Panc1 (cell line): ENCODE data around the gene CSMD2. TPM values are rescaled to one million over a fixed set of nuclear protein-coding genes. Genes with fewer than 3 reads are reported as not detected.

Source experiments
- ATAC-seq: fragments of 200-7000 bp; cut with Tn5 transposase; 2 replicates; pipeline ENCODE4 v1.9.1; 2020; ENCODE audit warnings: mild to moderate bottlenecking, moderate library complexity
- BruUV-seq: library from RNA; stranded (reverse); fragments of 400-500 nt; replicated peaks from 2 replicates; lab custom pipeline; 2021; lab: Mats Ljungman, UMichigan
- CTCF ChIA-PET: fragments of 300-600 bp; sonication (Branson Sonifier 250); formaldehyde crosslinking; loops from one replicate; lab custom pipeline; 2022; ENCODE audit warnings: antibody characterized with exemption; lab: Charles Lee
- POLR2A ChIA-PET: fragments of 300-600 bp; sonication (Branson Sonifier 250); formaldehyde crosslinking; loops from one replicate; lab custom pipeline; 2022; ENCODE audit warnings: antibody characterized with exemption; lab: Charles Lee
- DNase-seq: peaks from one replicate; pipeline ENCODE4 v3.0.0-alpha.2; 2010; ENCODE audit warnings: low read depth, low spot score
- H3K27ac ChIP-seq: 2 replicates; pipeline ENCODE4 v1.5.1; 2011; ENCODE audit warnings: mild to moderate bottlenecking, low read length, inconsistent platforms
- H3K27me3 ChIP-seq: fragments of 200-500 bp; sonication (Bioruptor generic); 2 replicates; pipeline ENCODE4 v1.6.0; 2014; ENCODE audit warnings: low read length, inconsistent platforms; ENCODE audit not compliant: control insufficient read depth, insufficient read depth
- H3K36me3 ChIP-seq: fragments of 200-500 bp; sonication (Bioruptor generic); 2 replicates; pipeline ENCODE4 v1.5.1; 2014; ENCODE audit warnings: inconsistent platforms, mild to moderate bottlenecking, low read length, moderate library complexity; ENCODE audit not compliant: control insufficient read depth, insufficient read depth
- H3K4me1 ChIP-seq: 2 replicates; pipeline ENCODE4 v1.5.1; 2011; ENCODE audit warnings: inconsistent platforms, mild to moderate bottlenecking, low read length, moderate library complexity; ENCODE audit not compliant: control insufficient read depth, insufficient read depth
- H3K4me3 ChIP-seq, 2 experiments: 2 replicates each; pipeline ENCODE4 v1.5.1; 2011 to 2012; ENCODE audit warnings: low read depth in 2 of 2, low read length in 2 of 2, mild to moderate bottlenecking in 2 of 2, inconsistent platforms in 1 of 2, moderate library complexity in 1 of 2
- H3K9me3 ChIP-seq: fragments of 200-500 bp; sonication (Bioruptor generic); 2 replicates; pipeline ENCODE4 v1.5.1; 2014; ENCODE audit warnings: low read depth, mild to moderate bottlenecking, inconsistent platforms, low read length, moderate library complexity; ENCODE audit not compliant: control insufficient read depth, insufficient read depth
- POLR2AphosphoS5 ChIP-seq: IDR thresholded peaks from 2 replicates; pipeline ENCODE4 v1.6.1; 2012; ENCODE audit warnings: mild to moderate bottlenecking, low read depth, low read length, moderate library complexity
- SIN3A ChIP-seq: IDR thresholded peaks from 2 replicates; pipeline ENCODE4 v1.6.1; 2012; ENCODE audit warnings: low read depth, mild to moderate bottlenecking, low read length, moderate library complexity, borderline replicate concordance; ENCODE audit not compliant: insufficient read depth
- TCF7L2 ChIP-seq: IDR thresholded peaks from 2 replicates; pipeline ENCODE4 v1.6.1; 2011; ENCODE audit warnings: mild to moderate bottlenecking, low read depth, low read length, inconsistent platforms
- in situ Hi-C: cut with HindIII; loops from 2 replicates; pipeline ENCODE4 v1.10.0; 2016; ENCODE audit warnings: low sequenced_read_pairs, low pct_unique_long_range_greater_than_20kb
- intact Hi-C: fragments of 100-400 bp; cut with micrococcal nuclease; formaldehyde crosslinking; loops from one replicate; pipeline ENCODE4 v1.10.0; 2022; ENCODE audit not compliant: unreplicated experiment
- total RNA-seq: library from RNA; stranded (reverse); gene quantifications from one replicate; pipeline ENCODE4 v1.2.1, GENCODE V29; 2021; ENCODE audit not compliant: unreplicated experiment
- TF ChIP-seq, protein P1 (sequence below), 2 experiments: IDR thresholded peaks; 2 replicates each; pipeline ENCODE4 v1.6.1; 2011 to 2012; ENCODE audit warnings: low read depth in 2 of 2, control low read depth in 1 of 2, low read length in 1 of 2, mild to moderate bottlenecking in 1 of 2, moderate library complexity in 1 of 2; ENCODE audit not compliant: insufficient read depth in 1 of 2
- TF ChIP-seq, protein P2 (sequence below): fragments of 450-650 bp; IDR thresholded peaks from 2 replicates; pipeline ENCODE4 v1.5.1; 2017; ENCODE audit warnings: mild to moderate bottlenecking

The CSMD2 gene
- total RNA-seq, 1 experiment from 2014 or later = not detected

DNA sequence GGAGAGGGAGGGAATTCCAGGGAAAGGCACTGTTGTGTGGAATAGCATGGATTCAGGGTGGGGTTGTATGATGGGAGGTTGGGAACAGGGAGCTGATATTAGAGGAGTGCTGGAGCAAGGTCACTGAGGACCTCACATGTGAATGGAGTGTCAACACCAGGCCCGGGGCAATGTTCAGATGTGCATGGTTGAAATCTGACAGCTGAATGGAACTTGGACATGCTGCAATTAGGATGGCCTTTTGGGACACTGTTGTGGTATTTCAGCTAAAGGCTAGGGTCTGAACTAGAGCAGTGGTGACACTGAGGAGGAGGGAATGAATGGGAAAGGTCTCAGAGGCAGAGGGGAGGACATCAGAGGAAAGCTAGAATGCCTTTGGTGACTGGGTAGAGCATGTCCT lies 667.6 kb downstream of the CSMD2 start:
- in situ Hi-C loops (no loop called here), intact Hi-C loops (no loop called here)
- CTCF ChIA-PET = interaction anchor here (0.7 kb wide), 1 partner anchor 240 kb away, joined by 3 read pairs; no protein-coding TSS in a partner anchor
- no peak overlapping the region for H3K4me3 ChIP-seq
- no peaks in the 10 kb centered on the region for H3K27me3 ChIP-seq
- TF ChIP-seq, protein P1, sequence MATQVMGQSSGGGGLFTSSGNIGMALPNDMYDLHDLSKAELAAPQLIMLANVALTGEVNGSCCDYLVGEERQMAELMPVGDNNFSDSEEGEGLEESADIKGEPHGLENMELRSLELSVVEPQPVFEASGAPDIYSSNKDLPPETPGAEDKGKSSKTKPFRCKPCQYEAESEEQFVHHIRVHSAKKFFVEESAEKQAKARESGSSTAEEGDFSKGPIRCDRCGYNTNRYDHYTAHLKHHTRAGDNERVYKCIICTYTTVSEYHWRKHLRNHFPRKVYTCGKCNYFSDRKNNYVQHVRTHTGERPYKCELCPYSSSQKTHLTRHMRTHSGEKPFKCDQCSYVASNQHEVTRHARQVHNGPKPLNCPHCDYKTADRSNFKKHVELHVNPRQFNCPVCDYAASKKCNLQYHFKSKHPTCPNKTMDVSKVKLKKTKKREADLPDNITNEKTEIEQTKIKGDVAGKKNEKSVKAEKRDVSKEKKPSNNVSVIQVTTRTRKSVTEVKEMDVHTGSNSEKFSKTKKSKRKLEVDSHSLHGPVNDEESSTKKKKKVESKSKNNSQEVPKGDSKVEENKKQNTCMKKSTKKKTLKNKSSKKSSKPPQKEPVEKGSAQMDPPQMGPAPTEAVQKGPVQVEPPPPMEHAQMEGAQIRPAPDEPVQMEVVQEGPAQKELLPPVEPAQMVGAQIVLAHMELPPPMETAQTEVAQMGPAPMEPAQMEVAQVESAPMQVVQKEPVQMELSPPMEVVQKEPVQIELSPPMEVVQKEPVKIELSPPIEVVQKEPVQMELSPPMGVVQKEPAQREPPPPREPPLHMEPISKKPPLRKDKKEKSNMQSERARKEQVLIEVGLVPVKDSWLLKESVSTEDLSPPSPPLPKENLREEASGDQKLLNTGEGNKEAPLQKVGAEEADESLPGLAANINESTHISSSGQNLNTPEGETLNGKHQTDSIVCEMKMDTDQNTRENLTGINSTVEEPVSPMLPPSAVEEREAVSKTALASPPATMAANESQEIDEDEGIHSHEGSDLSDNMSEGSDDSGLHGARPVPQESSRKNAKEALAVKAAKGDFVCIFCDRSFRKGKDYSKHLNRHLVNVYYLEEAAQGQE (IDR thresholded peaks at IDR 0.05; ENCODE audit: insufficient read depth in 1 of 2, low read depth in 2 of 2, low read length in 1 of 2) = no peak
- TF ChIP-seq, protein P2, sequence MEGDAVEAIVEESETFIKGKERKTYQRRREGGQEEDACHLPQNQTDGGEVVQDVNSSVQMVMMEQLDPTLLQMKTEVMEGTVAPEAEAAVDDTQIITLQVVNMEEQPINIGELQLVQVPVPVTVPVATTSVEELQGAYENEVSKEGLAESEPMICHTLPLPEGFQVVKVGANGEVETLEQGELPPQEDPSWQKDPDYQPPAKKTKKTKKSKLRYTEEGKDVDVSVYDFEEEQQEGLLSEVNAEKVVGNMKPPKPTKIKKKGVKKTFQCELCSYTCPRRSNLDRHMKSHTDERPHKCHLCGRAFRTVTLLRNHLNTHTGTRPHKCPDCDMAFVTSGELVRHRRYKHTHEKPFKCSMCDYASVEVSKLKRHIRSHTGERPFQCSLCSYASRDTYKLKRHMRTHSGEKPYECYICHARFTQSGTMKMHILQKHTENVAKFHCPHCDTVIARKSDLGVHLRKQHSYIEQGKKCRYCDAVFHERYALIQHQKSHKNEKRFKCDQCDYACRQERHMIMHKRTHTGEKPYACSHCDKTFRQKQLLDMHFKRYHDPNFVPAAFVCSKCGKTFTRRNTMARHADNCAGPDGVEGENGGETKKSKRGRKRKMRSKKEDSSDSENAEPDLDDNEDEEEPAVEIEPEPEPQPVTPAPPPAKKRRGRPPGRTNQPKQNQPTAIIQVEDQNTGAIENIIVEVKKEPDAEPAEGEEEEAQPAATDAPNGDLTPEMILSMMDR = no peak
- H3K36me3 ChIP-seq = no peaks in the 10 kb centered on the region
- DNase-seq (no peak), ATAC-seq (no peak)
- no peak overlapping the region for H3K27ac ChIP-seq
- H3K9me3 ChIP-seq = peaks cover 46% of the 10 kb centered on the region
- H3K4me1 ChIP-seq = no peaks in the 10 kb centered on the region
- POLR2A ChIA-PET = no interaction called here
- no TSS peak for BruUV-seq

DNA sequence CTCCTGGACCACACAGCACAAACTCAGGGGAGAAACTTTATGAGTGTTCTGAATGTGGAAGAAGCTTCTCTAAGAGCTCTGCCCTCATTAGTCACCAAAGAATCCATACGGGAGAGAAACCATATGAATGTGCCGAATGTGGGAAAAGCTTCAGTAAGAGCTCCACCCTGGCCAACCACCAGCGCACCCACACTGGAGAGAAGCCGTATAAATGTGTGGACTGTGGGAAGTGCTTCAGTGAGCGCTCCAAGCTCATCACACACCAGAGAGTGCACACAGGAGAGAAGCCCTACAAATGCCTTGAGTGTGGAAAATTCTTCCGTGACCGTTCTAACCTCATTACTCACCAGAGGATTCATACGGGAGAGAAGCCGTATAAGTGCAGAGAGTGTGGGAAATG lies 670.1 kb downstream of the CSMD2 start:
- POLR2A ChIA-PET = no interaction called here
- Histone ChIP-seq H3K27ac (no peak overlapping the region), H3K36me3 (no peaks in the 10 kb centered on the region), H3K9me3 (peaks cover 65% of the 10 kb centered on the region), H3K27me3 (no peaks in the 10 kb centered on the region), H3K4me1 (no peaks in the 10 kb centered on the region), H3K4me3 (no peak overlapping the region)
- in situ Hi-C loops = no loop called here
- TF ChIP-seq SIN3A (no peak), POLR2AphosphoS5 (no peak), TCF7L2 (no peak)
- TF ChIP-seq, protein P1 (IDR thresholded peaks at IDR 0.05; ENCODE audit: insufficient read depth in 1 of 2, low read depth in 2 of 2, low read length in 1 of 2) = no peak
- TF ChIP-seq, protein P2 = no peak
- DNase-seq (no peak), ATAC-seq (no peak)
- BruUV-seq = no TSS peak
- intact Hi-C loops = no loop called here
- CTCF ChIA-PET = no interaction called here
